Stimulated activated CD8-positive, alpha-beta memory T cell treated with anti-CD3 and anti-CD28 coated beads, Interleukin-12 subunit alpha, Interleukin-12 subunit beta, amount 100 ng/mL, for 24 hours (primary cell): ENCODE results near the gene EPYC.

Experiments
- DNase-seq: peaks from one replicate; pipeline ENCODE4 v3.0.0-alpha.2; 2020; ENCODE audit errors: extremely low read depth

EPYC gene, protein sequence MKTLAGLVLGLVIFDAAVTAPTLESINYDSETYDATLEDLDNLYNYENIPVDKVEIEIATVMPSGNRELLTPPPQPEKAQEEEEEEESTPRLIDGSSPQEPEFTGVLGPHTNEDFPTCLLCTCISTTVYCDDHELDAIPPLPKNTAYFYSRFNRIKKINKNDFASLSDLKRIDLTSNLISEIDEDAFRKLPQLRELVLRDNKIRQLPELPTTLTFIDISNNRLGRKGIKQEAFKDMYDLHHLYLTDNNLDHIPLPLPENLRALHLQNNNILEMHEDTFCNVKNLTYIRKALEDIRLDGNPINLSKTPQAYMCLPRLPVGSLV

DNA sequence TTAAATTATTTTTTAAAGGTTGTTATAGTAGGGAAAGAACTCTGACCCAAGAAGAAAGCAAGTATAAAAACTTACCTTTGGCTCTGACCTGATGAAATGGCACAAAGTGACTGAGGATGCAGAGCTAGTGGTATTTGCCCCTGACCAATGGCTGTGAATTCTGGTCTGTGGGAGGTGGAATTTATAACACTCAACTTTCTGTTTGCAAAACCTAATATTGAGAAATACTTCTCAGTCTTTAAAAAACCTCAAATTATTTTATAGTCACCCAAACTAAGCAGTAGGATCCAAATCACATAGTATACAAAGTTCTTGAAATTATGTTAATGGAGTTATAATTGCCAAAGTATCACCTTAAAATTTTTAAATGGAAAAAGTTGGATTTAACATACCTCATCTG is at the start of gene EPYC:
Gene EPYC (minus strand): TSS at position 101 of the 400 bp plus-strand sequence. CDS start 2,407 bp downstream, outside the sequence.
- no peak for DNase-seq

DNA sequence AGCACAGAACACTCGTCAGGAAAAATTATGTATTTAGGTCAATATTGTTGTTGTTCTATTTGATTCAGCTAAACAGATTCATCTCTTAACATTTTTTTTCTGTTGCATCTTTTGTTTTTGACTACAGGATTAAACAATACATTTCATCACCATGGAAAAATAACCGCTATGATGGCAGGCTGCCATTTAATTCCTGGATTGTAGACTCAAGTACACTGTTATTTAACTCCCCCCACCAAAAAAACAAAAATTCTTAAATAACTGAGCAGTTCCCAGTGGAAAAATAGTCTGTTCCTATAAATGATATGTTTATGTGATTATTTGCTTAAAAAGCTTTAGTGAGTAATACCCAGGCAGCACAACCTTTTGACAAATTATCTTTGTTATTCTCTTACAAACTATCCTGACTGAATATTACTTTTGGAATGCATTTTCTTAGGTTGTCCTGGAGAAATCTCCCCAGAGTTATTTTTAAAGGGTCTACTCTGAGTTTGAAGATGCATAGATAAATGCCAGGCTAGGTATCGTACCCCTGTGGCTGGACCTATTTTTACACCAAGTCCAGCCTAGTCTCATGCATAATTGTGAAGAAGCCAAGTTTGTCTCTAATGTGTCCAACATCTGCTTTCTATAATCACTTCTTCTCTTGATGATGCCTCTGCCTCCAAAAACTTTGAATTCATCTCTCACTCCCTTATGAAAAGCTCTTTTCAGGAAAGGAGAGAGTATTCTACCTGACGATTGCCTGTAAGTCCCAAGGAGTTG is 49.4 kb upstream of the EPYC start:
- no peak for DNase-seq

DNA sequence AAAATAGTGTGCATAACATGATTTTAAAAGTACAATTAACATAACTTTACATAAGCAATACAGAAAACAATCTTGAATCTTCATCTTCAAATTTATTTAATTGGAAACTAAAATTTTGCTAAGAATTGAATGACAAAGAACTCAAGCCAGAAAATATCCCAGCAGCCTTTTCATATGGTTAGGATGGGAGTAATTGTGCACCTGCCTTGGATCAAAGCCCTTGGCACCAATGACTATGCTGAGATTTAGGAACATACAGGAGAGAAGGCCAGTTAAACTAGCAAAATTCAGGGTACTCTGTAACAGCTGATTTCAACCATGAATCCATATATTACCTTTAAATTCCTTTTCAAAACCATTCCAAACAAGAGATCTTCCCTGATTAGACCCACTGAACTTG is 47.3 kb upstream of the EPYC start:
- DNase-seq: no peak

DNA sequence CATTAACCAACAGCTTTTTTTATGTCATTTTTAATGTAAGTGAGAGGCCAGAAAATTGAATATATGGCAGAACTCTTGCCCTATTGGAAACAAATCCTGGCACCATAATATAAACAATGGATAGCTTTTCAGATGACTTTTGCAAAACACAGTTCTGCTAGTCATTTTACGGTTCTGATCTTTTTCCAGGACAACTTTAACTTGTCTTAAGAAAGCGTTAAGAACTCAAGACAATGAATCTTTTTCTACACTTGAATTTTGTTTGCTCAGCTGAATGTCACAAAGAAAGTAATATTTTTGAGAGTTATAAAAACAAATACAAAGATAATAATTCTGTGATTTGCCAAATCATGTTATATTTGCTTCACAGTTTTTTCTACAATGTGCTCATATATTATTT is 39.8 kb upstream of the EPYC start:
- no peak for DNase-seq

DNA sequence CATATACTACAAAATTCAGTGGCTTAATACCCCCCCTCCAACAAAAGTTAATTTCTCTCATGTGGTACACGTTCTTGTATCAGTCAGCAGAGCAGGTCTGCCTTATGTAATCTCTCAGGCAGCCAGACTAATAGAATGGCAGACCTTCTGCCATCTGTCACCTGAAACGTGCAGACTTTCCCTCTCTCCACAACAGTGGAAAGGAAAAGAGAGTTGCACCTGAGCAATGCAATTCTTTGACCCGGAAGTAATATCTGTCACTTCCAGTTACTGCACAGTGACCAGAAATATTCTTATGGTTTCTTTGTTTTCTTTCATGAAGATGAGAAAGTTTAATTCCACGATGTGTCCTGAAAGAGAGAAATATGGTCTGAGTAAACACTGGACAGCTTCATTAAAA is 38.6 kb upstream of the EPYC start:
- no peak for DNase-seq

DNA sequence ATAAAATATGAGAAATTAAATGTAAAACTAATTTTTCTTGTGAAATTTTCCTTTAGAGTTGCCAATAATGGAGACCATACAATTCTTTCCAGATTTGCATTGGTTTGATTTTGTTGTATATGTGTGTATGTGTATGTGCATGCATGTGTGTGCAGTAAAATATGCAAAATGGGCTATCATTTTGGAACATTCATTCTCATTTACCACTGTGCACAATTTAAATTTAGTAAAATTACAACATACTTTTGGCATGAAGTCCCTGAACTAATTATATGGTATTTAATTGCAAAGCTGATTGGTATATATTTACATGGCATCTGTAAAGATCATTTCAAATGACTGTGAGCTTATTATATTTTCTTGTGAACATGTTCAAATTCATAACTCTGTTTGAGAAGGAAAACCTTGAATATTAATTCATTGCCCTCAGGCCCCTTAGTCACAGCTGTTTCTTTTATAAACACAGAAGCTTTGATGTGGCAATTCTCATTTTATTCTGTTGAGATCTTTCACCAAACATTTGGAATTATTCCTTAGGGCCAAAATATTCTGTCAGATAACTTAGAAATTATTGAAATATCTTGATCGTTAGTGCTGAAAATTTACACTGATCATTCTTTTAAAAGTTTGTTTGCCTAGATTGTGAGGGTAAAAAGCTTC is 35.5 kb upstream of the EPYC start:
- no peak for DNase-seq

DNA sequence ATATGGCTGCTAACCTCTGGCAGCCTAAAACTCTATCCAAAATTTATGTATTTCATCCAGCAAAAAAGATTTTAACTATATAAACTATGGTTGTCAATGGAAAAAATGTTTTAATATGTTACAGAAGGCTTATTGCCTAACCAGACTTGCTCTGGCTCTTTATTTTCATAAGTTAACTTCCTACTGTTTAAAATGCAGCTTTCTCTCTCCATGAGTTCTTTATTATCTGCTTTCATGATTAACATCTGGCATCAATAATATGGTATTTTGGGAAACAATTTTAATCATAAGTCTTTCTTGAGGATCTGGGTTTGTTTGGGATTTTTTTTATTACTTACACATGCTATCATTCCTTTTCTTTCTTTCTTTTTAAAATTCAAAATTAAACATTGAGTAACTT is 32.5 kb upstream of the EPYC start:
- no peak for DNase-seq

DNA sequence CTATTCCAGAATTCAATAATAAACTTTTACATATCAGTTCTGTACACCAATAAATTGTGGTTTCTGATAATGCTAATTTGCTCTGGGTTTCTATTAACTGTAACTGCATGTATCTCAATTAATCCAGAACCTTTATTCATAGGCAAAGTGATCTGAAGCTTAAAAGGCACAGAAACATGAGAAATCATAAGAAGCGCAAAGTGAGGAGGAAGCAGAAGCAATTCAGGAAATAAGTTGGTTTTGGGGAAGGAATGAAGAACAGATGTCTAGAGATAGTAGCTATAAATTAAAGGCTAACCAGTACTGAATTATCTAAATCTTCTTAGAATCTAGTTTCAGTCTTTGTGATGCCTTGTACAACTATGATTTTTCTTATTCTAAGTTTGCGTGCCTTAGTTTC is 28.5 kb upstream of the EPYC start:
- DNase-seq: no peak

DNA sequence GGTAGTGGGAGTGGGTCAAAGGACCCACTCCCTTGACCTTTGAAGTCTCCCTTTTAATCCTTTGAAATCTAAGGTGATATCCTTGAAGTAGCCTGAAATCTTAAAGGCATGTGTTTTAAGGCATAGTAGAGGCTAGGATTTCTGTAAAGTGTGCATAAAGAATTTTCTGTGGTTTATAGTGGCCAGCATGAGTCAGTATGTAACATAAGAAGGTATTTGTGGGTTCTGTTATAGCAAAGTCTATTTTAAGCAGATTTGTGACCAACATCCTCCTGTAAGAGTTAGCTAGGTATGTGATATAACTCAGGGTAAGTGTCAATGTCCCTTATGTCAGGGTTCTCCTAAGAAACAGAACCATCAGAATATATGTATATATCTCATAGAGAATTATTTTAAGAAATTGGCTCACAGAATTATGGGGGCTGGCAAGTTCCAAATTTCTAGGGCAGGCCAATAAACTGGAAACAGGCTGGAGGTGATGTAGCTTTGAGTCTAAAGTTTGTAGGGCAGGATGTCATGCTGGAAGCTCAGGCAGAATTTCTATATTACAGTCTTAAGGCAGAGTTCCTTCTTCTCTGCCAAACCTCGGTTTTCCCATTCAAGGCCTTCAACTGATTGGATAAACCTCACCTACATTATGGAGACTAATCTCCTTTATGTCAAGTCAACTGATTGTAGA is 18.7 kb upstream of the EPYC start:
- no peak for DNase-seq

DNA sequence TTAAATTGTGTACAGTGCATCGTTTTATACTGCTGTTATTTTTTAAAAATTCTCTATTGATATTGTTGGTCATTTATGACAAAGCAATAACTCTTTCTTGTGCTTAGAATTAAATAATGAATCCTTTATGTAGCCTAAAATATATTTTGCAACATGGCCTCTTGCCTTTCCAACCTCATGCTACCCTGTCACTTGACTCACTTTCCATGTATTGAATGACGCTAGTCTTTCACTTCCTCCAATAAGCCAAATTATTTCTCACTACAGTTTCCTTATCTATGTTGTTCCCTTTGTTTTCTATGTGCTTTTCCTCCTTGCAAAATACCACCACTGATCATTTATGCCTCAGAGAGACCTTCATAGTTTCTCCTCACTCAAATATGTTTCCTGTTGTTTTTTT is 16.3 kb upstream of the EPYC start:
- no peak for DNase-seq

DNA sequence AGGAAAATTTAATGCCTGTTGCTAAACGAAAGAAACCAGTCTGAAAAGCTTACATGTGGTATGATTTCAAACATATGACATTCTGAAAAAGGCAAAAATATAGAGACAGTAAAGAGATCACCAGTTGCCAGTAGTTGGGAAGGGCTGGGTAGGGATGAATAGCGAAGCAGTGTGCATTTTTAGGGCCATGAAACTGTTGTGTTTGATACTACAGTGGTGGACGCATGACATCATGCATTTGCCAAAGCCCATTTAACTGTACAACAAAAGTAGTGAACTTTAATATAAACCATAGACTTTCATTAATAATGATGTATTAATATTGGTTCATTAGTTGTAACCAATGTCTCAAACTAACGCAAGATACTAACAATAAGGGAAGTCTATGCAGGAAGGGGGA is 14.7 kb upstream of the EPYC start:
- no peak for DNase-seq

DNA sequence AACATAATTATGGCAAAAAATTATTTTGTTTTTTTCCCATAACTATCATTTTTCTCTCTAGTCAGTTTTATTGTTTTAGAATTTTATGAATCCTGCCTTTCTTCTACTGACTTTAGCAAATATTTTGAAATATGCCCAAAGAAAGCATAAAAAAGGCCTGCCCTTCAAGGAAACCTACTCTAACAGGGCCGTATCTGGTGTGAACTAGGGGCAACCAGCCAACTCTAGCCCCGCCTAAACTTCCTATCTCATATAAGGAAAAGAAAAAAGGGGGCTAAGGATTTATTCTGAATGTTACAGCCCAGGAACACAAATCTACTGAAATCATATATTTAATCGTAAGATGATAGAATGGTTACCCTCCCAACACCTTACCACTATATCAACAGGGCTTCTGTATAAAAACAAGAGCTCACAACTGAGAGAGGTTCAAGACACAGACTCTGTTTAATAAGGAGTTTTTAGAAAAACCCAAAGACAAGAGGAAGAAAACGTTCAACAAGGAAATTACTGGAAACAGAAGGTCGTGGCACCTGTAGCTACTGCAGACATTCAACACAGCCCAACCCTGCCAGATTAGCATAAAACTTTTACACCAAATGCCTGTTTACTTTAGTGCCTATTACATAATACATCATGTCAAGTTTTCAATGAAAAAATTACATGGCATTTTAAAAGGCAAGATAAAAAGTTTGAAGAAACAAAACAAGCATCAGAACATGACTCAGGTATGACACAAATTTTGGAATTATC is 12.9 kb upstream of the EPYC start:
- DNase-seq: no peak

DNA sequence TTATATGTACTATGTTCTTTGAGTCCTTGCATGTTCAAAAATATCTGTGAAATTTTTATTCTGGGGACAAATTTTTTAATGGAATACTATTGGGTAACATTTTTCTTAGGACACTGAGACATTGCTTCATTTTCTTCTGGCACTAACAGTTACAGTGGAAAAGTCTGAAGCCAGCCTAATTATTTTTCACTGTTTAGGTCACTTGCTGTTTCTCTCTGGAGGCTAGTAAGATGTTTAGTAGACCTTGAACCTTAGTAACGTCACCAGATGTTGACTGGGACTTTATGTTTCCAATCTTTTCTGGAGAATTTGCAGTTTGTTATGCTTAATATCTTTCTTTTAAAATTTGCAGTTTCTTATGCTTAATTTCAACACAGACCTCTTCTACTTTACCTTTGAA is 12.3 kb upstream of the EPYC start:
- no peak for DNase-seq

DNA sequence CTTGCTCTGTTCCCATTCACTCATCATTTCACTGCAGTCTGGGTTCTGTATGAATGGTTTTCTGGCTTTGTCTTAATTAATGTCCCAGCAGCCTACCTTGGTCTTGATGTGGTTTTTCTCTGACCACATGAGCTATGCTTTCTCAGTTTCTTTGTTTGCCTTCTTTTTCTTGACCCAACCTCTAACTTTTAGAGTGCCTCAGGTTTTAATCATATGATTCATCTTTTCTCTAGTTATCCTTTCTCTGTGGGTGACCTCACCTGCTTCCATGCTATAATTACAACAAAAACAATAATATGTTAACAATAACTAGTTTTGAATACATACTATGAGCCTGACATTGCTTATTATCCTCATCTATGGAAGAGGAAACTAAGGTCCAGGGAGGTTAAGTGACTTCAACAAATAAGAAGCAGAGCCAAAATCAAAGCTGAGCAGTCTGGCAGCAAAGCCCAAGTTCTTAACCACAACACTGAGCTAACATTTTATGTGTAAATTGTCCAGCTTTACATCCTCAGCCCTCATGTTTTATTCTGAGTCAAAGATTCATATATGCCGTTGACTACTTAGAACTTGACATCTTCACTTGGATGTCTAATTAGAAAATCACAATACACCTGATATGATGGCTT is 4.7 kb upstream of the EPYC start:
- no peak for DNase-seq

DNA sequence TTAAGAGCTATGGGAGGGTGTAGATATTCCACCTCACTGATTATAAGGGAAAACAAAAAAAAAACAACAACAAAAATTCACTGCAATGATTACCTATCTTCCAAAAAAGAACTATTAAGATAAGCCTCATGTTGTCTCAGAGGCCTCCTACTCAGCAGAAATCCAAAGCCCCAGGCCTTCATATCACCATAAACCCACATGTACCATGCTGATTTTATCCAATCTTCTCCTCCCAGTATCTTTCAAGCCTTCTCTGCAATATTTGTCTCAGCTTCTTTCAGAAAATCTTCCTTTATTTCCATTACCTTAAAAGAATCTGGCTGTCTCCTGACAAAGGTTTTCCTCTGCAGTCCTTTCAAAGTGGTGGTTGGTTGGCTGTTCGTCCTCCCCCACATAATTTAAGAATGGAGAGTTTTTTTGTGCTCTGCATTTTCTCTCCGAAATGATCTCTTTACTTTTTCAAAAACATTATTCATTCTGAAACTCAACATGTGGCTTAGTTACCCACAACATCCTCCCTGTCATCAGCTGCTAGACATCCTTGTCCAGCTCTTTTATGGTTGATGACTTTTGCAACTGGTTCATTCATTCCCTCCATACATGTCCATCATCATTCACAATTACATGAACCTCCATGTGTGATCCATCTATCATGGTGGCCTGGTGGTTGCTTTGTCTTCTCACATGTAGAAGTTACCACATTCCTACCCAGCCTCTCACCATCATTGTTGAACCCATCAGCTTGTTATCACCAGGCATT is 2.9 kb upstream of the EPYC start:
- no peak for DNase-seq

DNA sequence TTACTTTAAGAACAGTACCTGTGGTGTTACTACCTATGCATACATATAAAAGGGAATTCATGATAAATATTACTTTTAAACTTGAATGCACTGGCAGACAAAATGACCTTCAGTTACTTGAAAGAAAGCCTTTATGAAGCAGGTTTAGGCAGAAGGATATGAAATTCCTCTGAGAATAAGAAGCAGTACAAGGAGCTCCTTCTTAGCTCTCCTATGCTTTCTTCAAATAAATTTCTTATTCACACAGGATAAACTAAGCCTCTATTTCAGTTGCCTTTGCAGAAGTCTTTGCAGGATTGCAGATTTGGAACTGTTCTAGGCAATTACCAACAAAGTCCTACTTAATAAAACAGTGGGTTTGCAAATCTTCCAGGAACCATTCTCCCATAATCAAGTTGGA is 1.0 kb downstream of the EPYC start:
- no peak for DNase-seq

DNA sequence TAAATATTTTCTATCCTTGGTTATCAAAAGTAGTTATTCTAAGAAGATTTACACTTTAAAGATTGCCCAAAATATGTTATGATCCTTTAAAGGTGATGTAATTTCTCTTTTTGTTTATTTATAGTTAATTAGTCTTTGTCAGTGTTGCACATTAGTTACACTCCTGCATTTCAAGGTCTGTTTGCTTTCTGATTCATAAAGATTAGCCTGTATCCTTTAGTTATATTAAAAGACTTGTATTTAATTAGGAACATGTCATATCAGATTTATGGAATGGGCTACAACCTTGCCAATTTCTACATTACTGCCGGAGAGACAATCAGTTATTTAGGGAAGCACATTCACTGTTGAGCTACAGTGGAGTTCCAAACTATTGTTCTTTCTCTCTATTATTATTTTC is 3.5 kb downstream of the EPYC start:
- no peak for DNase-seq

DNA sequence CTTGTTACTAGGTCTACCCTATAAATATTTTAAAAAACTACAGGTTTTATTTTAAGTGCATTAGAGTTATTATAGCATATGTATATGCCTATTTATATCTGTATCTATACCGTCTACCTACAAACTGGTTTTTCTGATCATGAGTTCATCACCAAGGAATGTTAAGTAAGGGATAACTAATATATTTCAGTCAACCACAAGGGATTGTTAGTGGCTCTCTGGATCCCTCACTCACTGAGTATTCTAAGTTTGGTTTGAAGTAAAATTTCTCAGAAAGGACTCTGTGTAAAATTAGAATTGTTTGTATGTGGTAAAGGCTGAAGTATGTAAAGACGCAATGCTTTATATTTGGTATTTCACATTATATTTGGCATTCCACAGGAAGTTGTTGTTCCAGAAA is 4.8 kb downstream of the EPYC start:
- DNase-seq: no peak

DNA sequence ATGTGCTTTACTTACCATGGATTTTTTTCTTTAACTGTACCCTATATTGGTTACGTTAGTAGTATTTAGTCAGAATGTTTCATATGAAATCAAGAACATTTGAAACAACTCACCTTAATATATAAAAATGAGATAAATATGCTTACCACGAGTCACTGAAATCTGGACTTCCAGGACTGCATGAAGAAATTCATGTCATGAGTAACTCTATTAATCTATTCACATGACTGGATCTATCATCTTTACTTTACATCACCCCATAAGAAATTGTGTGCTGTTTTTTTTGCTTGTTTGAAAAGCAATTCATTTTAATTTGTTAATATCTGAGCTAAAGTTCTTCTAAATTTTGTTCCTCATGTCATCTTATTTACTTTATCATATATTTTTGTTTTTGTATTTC is 5.2 kb downstream of the EPYC start:
- no peak for DNase-seq

DNA sequence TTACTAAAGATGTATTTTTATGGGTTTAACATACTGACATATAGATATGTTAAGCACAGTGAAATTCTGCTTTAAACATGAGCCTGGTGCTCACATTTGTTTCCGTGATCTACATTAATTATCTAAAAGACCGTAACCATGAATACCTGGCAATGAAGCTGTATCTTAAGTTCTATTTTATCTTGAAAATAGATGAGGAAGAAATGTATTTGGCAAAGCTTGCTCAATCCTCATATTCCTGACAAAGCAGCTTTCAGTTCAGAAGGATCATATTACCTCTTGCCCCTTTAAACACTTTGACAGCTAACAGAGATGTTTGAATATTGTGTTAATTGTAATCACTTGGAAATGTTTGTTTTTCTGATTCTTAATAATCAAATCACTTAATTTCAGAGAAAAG is 9.8 kb downstream of the EPYC start:
- DNase-seq: no peak
